HG02870 (cell line): ENCODE data around the gene LSM7.

Experiments used
- ATAC-seq: cut with Tn5 transposase; IDR thresholded peaks from one replicate; pipeline ENCODE4 v1.9.1; 2021; ENCODE audit warnings: mild to moderate bottlenecking, moderate library complexity; ENCODE audit not compliant: unreplicated experiment

The LSM7 gene

DNA sequence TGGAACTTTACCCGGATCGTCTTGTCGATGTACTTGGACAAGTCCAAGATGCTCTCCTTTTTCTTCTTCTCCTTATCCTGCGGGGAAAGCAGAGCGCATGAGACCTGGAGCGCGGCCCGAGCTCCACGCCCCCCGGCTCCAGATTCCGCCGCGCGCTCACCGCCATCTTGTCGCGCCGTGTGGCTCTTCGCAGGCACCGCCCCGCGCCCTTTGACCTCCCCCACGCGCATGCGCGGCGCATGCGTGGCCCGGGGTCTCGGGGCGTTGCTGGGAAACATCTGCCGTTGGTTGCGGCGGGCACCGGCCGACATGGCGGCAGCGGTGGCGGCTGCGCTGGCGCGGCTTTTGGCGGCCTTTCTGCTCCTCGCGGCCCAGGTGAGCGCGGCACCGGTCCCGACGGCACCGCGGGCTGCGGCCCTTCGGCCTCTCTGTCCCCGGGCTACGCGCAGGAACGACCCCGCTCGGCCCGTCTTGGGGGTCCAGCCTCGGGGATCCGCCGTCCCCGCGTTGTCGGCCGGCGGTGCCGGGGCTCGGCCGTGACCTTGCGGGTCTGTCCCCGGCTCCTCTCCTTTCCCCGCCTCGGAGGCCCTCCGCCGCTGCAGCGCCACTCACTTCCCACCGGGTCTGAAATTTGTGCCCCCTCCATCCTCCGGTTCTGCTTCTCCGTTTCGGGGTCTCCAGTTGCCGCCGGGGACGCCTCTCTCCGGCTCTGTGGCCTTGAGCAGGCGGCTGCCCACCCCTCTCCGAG is at the start of gene LSM7, which contains the start of gene SPPL2B:
LSM7 (minus strand) TSS at position 186 of the 748 bp plus-strand sequence; CDS start at position 166, 20 bp downstream.
SPPL2B (plus strand) TSS at position 284 of the 748 bp plus-strand sequence; CDS start at position 310, 26 bp downstream.
- ATAC-seq: peak; percentile 51

DNA sequence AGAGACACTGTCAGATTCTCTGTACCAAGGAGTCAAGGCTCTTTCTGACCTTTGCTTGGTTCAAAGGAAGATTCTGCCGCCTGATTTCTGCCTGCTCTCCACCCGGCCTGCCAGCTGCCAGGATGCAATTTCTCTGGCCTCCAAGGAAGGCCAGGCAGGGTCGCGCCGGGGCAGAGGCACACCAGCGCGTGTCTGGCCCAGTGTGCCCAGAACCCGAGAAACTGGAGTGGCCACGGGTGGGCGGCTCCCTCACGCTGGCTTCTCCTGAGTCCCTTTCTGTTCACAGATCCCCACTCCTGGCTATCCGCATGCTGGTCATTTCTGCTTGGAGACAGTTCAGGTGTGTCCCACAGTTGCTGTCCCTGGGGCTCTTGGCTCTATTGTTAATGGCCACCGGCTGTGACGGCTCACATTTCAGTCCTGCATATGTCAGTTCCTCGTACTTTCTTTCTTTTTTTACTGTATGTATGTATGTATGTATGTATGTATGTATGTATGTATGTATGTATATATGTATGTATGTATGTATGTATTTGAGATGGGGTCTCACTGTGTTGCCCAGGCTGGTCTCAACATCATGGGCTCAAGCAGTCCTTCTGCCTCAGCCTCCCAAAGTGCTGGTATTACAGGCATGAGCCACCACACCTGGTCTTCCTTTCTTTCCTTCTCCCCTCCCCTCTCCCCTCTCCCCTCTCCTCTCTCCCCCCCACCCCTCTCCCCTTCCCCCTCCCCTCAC is 48.6 kb upstream of the LSM7 start:
- no peak for ATAC-seq

DNA sequence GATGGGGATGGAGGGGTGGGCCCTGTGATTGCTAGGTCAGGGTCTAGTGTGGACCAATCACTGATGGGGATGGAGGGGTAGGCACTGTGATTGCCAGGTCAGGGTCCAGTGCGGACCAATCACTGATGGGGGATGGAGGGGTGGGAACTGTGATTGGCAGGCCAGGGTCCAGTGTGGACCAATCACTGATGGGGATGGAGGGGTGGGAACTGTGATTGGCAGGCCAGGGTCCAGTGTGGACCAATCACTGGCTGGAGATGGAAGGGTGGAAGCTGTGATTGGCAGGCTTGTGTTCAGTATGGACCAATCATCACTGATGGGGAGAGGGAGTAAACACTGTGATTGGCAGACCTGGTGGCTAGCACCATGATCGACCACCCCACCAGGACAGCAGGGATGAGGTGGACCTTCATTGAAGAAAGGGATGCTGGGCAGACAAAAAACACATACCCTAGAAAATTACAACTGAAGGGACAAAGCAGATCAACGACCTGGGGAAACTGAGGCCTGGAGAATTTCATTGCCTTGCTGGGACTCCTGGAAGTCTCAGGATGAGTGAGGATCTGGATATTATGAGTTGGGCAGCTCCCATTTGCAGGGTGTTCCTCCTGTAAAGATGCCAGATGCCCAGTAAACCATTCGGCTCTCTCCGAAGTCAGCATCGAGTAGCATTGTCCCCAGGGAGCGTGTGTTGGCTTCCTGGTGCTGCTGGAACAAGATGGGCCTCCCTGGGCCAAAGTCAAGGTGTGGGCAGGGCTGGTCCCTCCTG is 47.2 kb upstream of the LSM7 start:
- ATAC-seq: no peak

DNA sequence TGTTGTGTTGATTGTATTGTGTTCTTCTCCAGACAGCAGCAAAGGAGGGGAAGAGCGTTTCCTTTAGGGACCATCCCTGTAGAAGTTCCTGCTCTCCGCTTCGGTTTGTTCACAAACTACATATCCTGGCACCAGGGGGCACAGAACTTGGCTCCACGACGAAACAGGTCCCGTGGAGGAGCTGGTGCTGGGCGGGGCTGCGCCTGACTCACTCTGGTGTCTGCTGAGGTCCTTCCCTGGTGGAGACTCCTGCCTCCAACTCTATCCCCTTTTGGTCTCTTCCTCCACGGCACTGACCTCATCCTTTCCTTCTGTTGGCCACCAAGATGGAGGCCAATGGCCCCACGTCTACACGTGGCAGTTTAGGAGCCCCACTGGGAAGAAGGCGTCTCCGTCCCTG is 46.4 kb upstream of the LSM7 start:
- no peak for ATAC-seq

DNA sequence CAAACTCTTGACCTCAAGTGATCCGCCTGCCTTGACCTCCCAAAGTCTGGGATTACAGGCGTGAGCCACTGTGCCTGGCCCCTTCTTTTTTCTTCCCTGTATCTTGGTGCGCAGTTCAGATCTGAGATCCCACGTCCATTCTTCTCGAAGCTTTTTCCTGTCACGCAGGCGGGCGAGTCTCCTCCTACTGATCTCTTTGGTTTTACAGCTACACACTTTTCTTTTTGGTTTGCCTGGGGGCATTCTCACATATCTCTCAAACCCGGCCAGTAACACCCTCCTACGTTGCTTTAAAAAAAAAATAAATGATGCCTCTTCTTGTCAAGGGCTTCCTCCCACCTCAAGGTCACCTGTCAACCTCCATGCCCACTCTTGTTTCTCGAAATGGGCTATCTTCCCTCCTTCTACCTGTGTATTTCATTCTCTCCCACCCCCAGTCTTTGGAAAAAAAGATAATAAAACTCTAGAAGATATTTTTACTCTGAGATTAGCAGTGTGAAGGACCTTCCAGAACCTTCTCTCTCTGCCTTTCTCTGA is 43.8 kb upstream of the LSM7 start:
- ATAC-seq: no peak

DNA sequence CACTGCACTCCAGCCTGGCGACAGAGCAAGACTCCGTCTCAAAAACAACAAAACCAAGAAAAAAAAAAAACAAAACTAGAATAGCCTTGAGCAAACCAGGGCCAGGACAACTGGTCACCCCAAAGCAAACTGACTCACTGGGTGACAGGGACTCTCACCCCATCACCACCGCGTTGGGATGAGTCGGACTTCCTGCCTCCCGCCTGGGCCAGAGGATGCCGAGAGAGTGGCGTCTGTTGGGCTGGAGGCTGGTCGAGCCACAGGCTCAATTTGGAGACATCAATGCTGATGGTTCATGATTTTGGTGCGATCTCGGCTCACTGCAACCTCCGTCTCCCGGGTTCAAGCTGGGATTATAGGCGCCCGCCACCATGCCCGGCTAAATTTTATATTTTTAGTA is 43.3 kb upstream of the LSM7 start:
- no peak for ATAC-seq

DNA sequence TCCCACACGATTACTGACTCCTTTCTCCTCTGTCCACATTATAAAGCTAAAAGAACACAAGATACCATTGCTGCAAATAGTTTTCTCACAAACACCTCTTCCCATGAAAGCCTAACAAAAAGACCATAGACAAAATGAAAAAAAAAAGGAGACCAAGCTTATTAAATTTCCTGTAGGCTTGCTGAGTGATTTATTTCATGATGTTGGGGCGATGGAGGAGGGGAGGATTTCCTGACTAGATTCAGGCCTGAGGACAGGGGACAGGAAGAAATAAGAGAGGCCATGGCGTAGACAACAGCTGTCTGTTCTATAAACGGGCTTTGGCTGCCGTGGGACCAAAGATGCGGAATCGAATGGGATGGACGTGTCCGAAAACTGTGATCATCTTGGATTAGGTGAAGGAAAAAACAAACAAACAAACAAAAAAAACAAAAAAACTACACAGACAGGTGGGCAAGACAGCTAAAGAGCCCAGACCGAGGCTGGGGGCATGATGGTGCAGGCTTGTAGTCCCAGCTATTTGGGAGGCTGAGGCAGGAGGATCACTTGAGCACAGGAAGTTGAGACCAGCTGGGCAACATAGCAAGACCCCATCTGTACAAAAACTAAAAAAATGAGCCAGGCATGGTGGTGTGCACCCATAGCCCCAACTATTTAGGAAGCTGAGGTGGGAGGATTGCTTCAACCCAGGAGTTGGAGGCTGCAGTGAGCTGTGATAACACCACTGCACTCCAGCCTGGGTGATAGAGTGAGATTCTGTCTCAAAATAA is 37.0 kb upstream of the LSM7 start:
- no peak for ATAC-seq

DNA sequence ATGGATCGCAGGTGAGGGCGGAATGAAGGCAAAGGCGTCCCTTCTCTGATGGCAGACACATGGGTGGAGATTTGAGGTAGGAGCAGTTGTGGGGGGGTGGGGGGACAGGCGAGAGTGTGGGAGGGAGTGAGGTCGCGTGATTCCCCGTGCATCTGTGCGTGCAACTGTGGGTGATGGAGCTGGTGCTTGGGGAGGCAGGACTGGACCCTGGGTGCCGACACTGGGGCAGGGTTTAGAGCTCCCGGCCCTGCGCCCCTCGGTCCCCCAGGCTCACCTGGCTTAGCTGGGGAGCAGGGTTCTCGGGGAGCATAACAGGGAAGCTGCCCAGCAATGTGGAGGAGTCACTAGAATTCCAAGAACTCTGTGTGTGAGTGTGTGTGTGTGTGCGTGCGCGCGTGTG is 35.0 kb upstream of the LSM7 start:
- no peak for ATAC-seq

DNA sequence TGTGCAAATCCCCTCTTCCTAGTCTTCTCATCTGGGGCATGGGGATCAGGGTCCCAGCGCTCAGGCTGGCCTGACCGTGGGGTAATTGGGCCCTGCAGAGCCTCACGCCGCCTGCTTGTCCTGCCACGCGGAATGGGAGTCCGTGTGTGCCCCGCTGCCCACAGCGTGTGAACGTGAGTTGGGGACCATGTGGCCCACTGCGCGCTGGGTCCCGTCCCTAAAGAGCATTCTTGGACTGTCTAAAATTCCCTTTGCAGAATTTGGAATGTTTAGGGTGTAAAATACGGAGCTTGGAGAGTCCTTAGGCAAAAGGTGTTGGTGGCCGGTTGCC is 34.5 kb upstream of the LSM7 start:
- no peak for ATAC-seq

DNA sequence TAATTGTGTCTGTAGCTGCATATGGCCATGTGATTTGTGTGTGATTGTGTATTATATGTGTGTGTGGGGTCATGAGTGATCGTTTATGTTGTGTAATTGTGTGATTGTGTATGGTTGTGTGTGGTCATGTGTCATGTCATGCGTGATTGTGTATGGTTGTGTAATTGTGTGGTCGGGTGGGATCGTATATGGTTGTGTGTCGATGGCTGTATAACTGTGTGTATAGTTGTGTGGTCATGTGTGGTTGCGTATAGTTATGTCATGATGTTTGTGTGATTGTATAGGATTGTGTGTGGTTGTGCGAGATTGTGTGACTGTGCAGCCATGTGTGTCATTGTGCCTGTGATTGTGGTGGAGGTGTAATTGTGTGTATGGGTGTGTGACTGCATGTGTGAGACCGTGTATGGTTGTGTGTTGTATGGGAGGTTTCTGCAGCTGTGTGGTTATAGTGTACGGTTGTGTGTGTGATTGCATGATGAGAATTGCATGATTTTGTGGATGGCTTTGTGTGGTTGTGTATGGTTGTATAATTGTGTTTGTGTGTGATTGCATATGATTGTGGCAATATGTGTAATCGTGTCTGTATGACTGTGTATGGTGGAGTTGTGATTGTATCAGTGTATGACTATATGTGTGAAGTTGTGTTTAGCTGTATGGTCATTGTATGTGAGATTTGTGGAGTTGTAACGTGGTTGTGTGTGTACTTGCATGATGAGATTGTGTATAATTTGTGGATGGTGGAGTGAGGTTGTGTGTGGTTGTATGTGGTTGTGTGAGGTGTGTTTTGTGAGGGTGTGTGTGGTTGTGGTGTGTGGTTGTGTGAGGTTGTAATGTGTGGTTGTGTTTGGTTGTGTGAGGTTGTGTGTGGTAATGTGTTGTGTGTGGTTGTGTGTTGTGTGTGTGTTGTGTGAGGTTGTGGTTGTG is 33.9 kb upstream of the LSM7 start:
- no peak for ATAC-seq

DNA sequence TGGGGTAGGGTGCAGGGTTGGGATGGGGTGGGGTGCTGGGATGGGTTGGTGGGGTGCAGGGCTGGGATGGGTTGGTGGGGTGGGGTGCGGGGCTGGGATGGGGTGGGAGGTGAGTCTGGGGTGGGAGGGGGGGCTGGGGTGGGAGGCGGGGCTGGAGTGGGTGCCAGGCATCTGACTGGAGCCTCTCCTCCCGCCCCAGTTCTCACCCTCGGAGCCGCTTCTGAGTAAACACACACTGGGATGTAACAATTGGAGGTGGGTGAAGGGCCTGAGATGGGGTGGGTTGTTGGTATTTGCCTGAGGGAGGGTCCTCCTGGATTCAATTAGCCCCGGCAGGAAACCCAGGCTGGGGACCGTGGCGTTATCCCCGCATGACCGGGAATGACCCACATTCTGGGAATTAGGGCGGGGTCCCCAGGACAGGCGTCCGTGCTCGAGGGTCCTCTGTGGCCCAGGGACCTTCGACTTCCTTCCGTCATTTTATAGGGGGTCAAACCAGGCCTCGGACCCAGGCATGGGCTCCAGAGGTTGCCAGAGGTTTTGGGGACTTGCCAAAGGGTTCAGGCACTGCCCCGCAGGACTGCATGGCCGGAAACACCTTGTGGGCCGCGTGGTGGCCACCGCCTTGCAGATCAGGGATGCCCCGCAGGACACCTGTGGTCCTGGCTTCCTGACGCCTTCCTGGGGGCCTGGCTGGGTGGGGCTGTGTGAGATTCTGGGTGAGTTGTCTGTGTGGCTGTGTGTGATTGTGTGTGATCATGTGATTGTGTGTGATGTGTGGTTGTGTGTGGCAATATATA is 33.1 kb upstream of the LSM7 start:
- ATAC-seq: no peak

DNA sequence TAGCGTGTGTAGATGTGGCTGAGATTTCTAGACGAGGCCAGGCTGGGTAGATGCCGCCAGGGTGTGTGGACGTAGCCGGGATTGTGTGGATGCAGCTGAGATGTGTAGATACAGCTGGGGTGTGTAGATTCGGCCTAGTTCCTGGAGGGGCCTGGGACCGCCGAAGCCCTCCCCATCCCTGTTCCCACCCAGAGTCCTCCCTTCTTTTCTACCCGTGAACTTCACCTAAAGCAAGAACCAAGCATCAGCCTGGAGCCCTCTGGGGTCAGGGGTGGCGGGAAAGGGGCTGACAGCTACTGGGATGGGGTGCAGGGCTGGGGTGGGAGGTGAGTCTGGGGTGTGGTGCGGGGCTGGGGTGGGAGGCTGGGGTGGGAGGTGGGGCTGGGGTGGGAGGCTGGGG is 32.4 kb upstream of the LSM7 start:
- ATAC-seq: no peak

DNA sequence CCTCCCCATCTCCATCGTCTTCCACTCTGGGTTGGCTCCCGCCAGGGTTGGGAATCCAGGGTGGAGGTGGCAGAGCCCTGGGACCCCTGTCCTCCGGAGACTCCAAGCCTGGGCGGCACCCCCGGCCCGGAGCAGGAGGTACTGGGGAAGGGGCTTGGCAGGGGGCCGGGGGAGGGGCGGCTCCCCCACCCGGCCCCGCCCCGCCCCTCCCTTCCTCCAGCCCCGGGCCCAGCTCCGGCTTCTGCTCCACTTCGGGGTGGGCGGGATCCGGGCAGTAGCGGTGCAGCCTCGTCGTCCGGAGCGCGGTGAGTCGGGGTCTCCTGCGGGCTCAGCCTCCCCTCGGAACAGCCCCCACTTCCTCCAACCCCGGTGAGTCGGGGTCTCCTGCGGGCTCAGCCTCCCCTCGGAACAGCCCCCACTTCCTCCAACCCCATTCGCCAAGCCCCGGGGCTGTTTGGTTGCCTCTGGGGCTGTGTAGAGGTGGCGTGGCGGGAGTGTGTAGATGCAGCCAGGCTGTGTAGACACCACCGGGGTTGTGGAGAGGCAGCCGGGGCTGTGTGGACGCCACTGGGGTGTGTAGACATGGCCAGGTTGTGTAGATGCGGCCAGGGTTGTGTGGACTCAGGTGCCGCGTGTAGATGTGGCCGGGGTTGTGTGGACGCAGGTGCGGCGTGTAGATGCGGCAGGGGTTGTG is 31.8 kb upstream of the LSM7 start, which contains the start of gene TMPRSS9:
TMPRSS9 (plus strand) TSS at position 274 of the 694 bp plus-strand sequence. CDS start 29,521 bp downstream, outside the sequence.
- no peak for ATAC-seq

DNA sequence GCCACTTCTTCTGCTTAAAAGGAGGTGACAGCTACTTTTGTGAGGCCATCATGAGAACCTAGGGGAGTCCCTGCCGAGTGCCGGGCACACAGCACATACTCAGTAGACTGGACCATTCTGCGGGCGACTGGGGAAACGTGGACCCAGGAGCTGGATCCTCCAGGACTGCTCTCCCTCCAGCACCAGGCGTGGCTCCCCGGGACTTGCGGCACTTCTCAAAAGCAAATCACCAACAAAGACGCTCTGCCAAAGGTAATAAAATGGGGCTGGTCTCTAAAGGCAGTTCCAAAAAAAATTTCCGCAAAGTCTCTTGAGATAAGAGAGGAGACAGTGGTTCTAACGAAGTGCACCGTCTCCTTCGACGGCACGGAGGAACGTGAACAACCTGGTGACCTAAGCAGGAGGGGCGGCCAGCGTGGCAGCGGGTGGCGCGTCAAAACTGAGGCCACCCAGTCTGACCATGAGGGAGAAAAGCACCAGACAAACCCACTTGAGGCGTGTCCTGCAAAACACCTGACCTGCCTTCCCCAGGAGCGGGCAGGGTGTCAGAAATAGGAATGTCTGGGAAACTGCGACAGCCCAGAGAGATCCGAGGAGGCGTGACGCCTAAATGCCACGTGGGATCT is 30.3 kb upstream of the LSM7 start:
- ATAC-seq: no peak

DNA sequence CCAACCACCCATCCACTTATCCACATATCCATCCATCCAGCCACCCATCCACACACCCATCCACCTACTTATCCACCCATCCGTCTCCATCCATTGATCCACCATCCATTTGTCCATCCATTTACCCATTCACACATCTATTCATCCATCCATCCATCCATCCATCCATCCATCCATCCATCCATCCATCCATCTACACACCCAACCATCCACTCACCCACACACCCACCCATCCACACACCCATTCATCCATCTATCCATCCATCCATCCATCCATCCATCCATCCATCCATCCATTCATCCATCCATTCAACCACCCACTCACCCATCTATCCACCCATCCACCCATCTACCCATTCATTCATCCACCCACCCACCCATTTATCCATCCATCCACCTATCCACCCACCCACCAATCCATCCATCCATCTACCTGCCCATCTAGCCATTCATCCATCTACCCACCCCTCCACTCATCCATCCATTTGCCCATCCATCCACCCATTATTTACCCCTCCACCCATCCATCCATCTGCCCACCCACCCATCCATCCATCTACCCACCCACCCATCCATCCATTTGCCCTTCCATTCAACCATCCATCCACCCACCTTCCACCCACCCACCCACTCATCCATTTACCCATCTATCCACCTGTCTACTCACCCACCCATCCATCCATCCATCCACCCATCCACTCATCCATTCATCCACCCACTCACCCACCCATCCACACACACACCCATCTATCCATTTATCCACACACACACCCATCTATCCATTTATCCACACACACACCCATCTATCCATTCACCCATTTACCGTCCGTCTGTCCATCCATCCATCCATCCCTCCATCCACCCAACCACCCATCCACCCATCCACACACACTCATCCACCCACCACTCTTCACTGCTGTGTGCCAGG is 29.2 kb upstream of the LSM7 start:
- ATAC-seq: no peak

DNA sequence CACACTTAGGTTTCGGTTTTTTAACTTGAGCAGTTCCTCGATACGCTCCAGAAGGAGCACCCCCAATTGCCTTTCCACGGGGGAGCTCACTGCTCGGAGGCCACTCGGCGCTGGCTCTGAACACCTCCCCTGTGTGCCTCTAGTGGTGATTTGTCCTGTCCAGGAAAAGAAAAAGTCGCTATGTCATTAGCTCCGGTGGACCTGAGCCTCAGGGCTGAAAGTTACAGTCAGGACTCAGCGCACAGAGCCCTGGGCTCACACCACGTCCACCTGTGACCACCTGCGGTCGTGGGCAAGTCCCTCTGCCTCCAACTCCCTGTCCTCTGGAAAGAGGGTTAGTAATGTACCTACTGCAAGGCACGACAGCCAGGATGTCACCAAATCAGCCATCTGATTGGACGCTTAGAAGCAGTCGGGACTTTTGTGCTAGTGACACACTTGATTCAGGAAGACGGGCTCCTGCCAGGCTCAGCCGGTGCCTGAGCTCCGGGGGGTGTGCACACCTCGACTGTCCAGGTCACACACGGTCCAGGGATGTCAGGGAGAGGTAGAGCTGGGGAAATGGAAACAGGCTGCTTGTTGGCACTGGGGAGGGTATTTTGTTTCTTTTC is 27.8 kb upstream of the LSM7 start:
- no peak for ATAC-seq
